ENCODE data around the gene CNOT6.

Gene CNOT6

DNA sequence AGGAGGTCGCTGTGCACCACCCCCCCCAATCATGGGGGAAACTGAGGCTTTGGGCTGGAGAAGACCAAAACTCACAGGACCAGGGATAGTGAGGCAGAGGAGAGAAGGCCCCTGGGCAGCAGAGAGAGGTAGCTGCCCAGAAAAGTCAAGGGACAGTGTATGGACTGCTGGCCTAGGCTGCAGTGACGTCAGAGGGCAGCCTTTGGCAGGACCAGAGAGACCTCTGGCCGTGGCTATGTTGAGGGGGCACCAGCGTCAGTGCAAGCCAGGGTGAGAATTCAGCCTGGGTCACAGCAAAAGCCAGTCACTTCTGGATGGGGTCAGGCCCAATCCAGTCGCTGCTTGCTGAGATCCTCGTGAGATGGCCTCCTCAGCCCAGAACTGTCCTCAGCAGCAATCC lies 128.7 kb downstream of the CNOT6 start:
- no peak for DNase-seq (ENCODE audit: low read depth)

GRCh38 chr5:180623411-180623834 lies 129.2 kb downstream of the CNOT6 start:
- DNase-seq (ENCODE audit: low read depth) = no peak

GRCh38 chr5:180623844-180624243 lies 129.7 kb downstream of the CNOT6 start:
- no peak for DNase-seq (ENCODE audit: low read depth)

- DNase-seq (ENCODE audit: low read depth) = no peak
Observed at GRCh38 chr5:180624587-180624986, 130.4 kb downstream of the CNOT6 start.

- no peak for DNase-seq (ENCODE audit: low read depth)
Observed at GRCh38 chr5:180625125-180625790, 131.1 kb downstream of the CNOT6 start.

GRCh38 chr5:180625791-180626660 lies 131.8 kb downstream of the CNOT6 start:
- no peak for DNase-seq (ENCODE audit: low read depth)

DNA sequence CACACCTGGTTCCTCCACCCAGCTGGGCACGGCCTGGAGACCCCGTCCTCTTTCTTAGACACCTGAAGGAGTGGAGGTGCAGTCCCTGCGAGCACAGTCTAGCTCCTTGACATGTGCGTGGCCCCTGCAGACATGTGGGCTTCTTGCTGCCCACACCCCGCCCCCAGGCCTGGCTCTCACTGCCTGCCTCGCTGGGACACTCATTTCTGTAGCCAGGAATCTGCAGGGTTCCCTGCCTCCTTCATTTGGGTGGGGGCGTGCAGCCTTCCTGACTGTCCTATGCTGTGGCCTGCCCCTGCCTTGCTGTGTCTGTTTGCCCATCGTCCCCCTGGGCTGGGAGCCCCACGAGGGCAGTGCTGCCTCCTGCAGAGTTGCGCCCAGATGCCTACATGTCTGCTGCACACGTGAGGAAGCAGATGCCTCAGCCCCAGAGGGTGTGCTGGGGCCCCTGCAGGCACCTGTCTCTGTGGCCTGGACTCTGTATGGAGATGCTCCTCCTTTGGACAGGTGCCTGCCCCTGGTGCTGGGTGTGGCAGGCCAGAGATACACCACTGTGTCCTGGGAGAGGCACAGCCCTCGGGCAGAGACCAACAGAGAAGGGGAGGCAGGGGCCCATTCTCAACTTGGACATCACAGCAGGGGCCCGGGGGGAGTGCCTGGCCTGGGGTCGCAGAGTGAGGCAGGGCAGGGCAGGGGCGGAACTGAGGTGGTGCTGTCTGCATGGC lies 132.6 kb downstream of the CNOT6 start:
- no peak for DNase-seq (ENCODE audit: low read depth)

GRCh38 chr5:180627386-180628120 lies 133.4 kb downstream of the CNOT6 start:
- no peak for DNase-seq (ENCODE audit: low read depth)

All from stimulated activated CD8-positive, alpha-beta memory T cell treated with anti-CD3 and anti-CD28 coated beads, Interleukin-15, amount 100 ng/mL, for 24 hours (primary cell).